Spinal cord (tissue), 10 donors: ENCODE data around the gene NUDCD3. TPM values are rescaled to one million over a fixed set of nuclear protein-coding genes. Genes with fewer than 3 reads are reported as not detected.

ENCODE experiments used
- DNase-seq, 6 donors: peaks; one replicate each; pipeline versions ENCODE4 v3.0.0 to v3.0.0-alpha.2; 2013 to 2015; ENCODE audit warnings: low spot score in 6 of 6, low read depth in 4 of 6
- H3K27ac ChIP-seq: one replicate; pipeline ENCODE4 v1.5.1; 2013; ENCODE audit warnings: low read depth, low read length, control low read depth
- H3K27me3 ChIP-seq: one replicate; pipeline ENCODE4 v1.6.1; 2013; ENCODE audit warnings: low read length; ENCODE audit not compliant: control insufficient read depth, insufficient read depth
- H3K36me3 ChIP-seq: one replicate; pipeline ENCODE4 v1.6.1; 2013; ENCODE audit warnings: low read length; ENCODE audit not compliant: control insufficient read depth, insufficient read depth
- H3K4me1 ChIP-seq: one replicate; pipeline ENCODE4 v1.6.1; 2013; ENCODE audit warnings: low read length; ENCODE audit not compliant: control insufficient read depth, insufficient read depth
- H3K4me3 ChIP-seq: one replicate; pipeline ENCODE4 v1.5.1; 2013; ENCODE audit warnings: low read depth, low read length, control low read depth
- H3K9me3 ChIP-seq: one replicate; pipeline ENCODE4 v1.6.1; 2013; ENCODE audit warnings: low read length; ENCODE audit not compliant: control insufficient read depth, insufficient read depth
- WGBS: methylation state at CpG from one replicate; pipeline ENCODE4 v1.1.5; 2013; ENCODE audit warnings: missing lambda C conversion rate; ENCODE audit not compliant: insufficient coverage; 5-methylcytosine and 5-hydroxymethylcytosine counted together
- polyA plus RNA-seq, 2 donors: library from polyadenylated mRNA; unstranded; fragments of 120-200 nt; gene quantifications; one replicate each; pipeline ENCODE4 v1.2.1, GENCODE V29; 2013; ENCODE audit not compliant: insufficient read length in 2 of 2
- total RNA-seq, 2 donors: library from RNA; depleted of rRNA in 1 of 2; stranded (reverse); fragments of 120-200 nt in 1 of 2; fragments of >200 nt in 1 of 2; gene quantifications; one replicate each; pipeline versions ENCODE4 v1.2.3 to v1.2.4, GENCODE V29; 2013 to 2014
- donor health status: healthy.

Gene NUDCD3
- total and polyA plus RNA-seq, 4 donors = 82.6 to 153 (median 124) TPM

- H3K27ac ChIP-seq = no peak overlapping the region
- peaks cover 10% of the 10 kb centered on the region for H3K4me1 ChIP-seq
- no peak overlapping the region for H3K4me3 ChIP-seq
- WGBS = no CpG with 5 or more reads among the region's 2 CpGs
- peaks cover 56% of the 10 kb centered on the region for H3K36me3 ChIP-seq
- DNase-seq = no peak
- no peaks in the 10 kb centered on the region for H3K9me3 ChIP-seq
- no peaks in the 10 kb centered on the region for H3K27me3 ChIP-seq
Measured at GRCh38 chr7:44390701-44391100, 99.8 kb downstream of the NUDCD3 start.

- Histone ChIP-seq H3K4me1 (peaks cover 27% of the 10 kb centered on the region), H3K27ac (no peak overlapping the region), H3K9me3 (no peaks in the 10 kb centered on the region), H3K27me3 (no peaks in the 10 kb centered on the region), H3K4me3 (no peak overlapping the region), H3K36me3 (peaks cover 68% of the 10 kb centered on the region)
- WGBS = 93% methylated on average over 13 of the region's 14 CpGs
- DNase-seq = peak in 1 of 6 donors; percentile 91
Measured at GRCh38 chr7:44388089-44388970, 102.1 kb downstream of the NUDCD3 start.

GRCh38 chr7:44387389-44387788 lies 103.1 kb downstream of the NUDCD3 start:
- Histone ChIP-seq H3K36me3 (peaks cover 66% of the 10 kb centered on the region), H3K9me3 (no peaks in the 10 kb centered on the region), H3K4me1 (peaks cover 36% of the 10 kb centered on the region), H3K4me3 (no peak overlapping the region), H3K27ac (no peak overlapping the region), H3K27me3 (no peaks in the 10 kb centered on the region)
- 87% methylated on average over 2 of the region's 2 CpGs for WGBS
- no peak for DNase-seq

GRCh38 chr7:44386139-44386913 lies 104.1 kb downstream of the NUDCD3 start:
- no peaks in the 10 kb centered on the region for H3K27me3 ChIP-seq
- H3K27ac ChIP-seq = no peak overlapping the region

GRCh38 chr7:44385434-44386138 lies 104.9 kb downstream of the NUDCD3 start:
- WGBS = 65% methylated on average over 8 of the region's 13 CpGs
- peaks cover 38% of the 10 kb centered on the region for H3K4me1 ChIP-seq
- DNase-seq = peak in 2 of 6 donors; percentile 16 to 40
- H3K9me3 ChIP-seq = no peaks in the 10 kb centered on the region
- H3K27ac ChIP-seq = no peak overlapping the region
- H3K36me3 ChIP-seq = peaks cover 62% of the 10 kb centered on the region
- no peak overlapping the region for H3K4me3 ChIP-seq
- H3K27me3 ChIP-seq = no peaks in the 10 kb centered on the region

More at GRCh38 chr7:44386139-44386913, 104.1 kb downstream of the NUDCD3 start:
- 84% methylated on average over 8 of the region's 8 CpGs for WGBS
- Histone ChIP-seq H3K4me3 (no peak overlapping the region), H3K36me3 (peaks cover 61% of the 10 kb centered on the region), H3K4me1 (peaks cover 38% of the 10 kb centered on the region), H3K9me3 (no peaks in the 10 kb centered on the region)
- DNase-seq = peak in 1 of 6 donors; percentile 45

GRCh38 chr7:44384586-44385433 lies 105.6 kb downstream of the NUDCD3 start:
- no peaks in the 10 kb centered on the region for H3K27me3 ChIP-seq
- no peak overlapping the region for H3K4me3 ChIP-seq
- WGBS = 84% methylated on average over 16 of the region's 17 CpGs
- DNase-seq = no peak
- no peak overlapping the region for H3K27ac ChIP-seq
- H3K4me1 ChIP-seq = peaks cover 38% of the 10 kb centered on the region
- H3K36me3 ChIP-seq = peaks cover 61% of the 10 kb centered on the region
- H3K9me3 ChIP-seq = no peaks in the 10 kb centered on the region

- Histone ChIP-seq H3K4me1 (peaks cover 38% of the 10 kb centered on the region), H3K27ac (no peak overlapping the region), H3K4me3 (no peak overlapping the region), H3K9me3 (no peaks in the 10 kb centered on the region), H3K27me3 (no peaks in the 10 kb centered on the region), H3K36me3 (peaks cover 48% of the 10 kb centered on the region)
- WGBS = 77% methylated on average over 8 of the region's 11 CpGs
- no peak for DNase-seq
Measured at GRCh38 chr7:44383566-44383965, 106.9 kb downstream of the NUDCD3 start.

GRCh38 chr7:44382459-44383265 lies 107.8 kb downstream of the NUDCD3 start:
- Histone ChIP-seq H3K4me1 (peaks cover 38% of the 10 kb centered on the region), H3K27ac (no peak overlapping the region), H3K36me3 (peaks cover 43% of the 10 kb centered on the region), H3K9me3 (no peaks in the 10 kb centered on the region), H3K4me3 (no peak overlapping the region), H3K27me3 (no peaks in the 10 kb centered on the region)
- 74% methylated on average over 8 of the region's 13 CpGs for WGBS
- DNase-seq = peak in 1 of 6 donors; percentile 51
